Right cardiac atrium (tissue), 5 donors: ENCODE results near the gene RPL13. TPM values are rescaled to one million over a fixed set of nuclear protein-coding genes. Genes with fewer than 3 reads are reported as not detected.

Experiments used
- ATAC-seq, 2 donors: fragments of 200-7000 bp; cut with Tn5 transposase; one replicate each; pipeline versions ENCODE4 v1.8.0 to v1.9.1; 2020; ENCODE audit warnings: moderate library complexity in 2 of 2, mild to moderate bottlenecking in 1 of 2
- DNase-seq, 3 donors: peaks; one replicate each; pipeline ENCODE4 v3.0.0-alpha.2; 2020
- H3K27ac ChIP-seq: one replicate; pipeline ENCODE4 v1.5.1; 2013; ENCODE audit warnings: mild to moderate bottlenecking, low read length, control low read depth, moderate library complexity
- H3K27me3 ChIP-seq: one replicate; pipeline ENCODE4 v1.6.1; 2013; ENCODE audit not compliant: control insufficient read depth, insufficient read depth
- H3K4me1 ChIP-seq: one replicate; pipeline ENCODE4 v1.6.1; 2013; ENCODE audit warnings: low read length; ENCODE audit not compliant: control insufficient read depth, insufficient read depth
- H3K4me3 ChIP-seq: one replicate; pipeline ENCODE4 v1.5.1; 2013; ENCODE audit warnings: low read length, control low read depth
- H3K9me3 ChIP-seq: one replicate; pipeline ENCODE4 v1.6.1; 2013; ENCODE audit warnings: low read length; ENCODE audit not compliant: control insufficient read depth
- WGBS: extraction: QIAGEN DNeasy Blood & Tissue Kit; methylation state at CpG from one replicate; pipeline ENCODE4 v1.1.7; 2013; 5-methylcytosine and 5-hydroxymethylcytosine counted together
- intact Hi-C, 4 donors: fragments of 100-400 bp; cut with DNase I; formaldehyde crosslinking; loops; one replicate each; pipeline versions ENCODE4 v1.11.0 to v1.14.0; 2022 to 2023
- polyA plus RNA-seq: library from polyadenylated mRNA; stranded (reverse); fragments of 200-250 nt; gene quantifications from one replicate; pipeline ENCODE4 v1.2.3, GENCODE V29; 2013
- total RNA-seq, 4 donors: library from RNA; stranded (reverse); fragmentation: NEBNext Ultra II Directional; extraction: Animal tissue kit (Norgen Biotek cat#: 25700); gene quantifications; one replicate each; pipeline ENCODE4 v1.2.1, GENCODE V29; 2021
- donor health status: healthy with polysubstance abuse.
- donor health status: DM: no; HTN: yes; CAD: no.
- donor health status: DM: no; HTN: no; CAD: no.
- donor health status: DM: no; HTN: yes; CAD: no; lungs with severe emphysema.
- donor health status: DM: yes; HTN: yes; CAD: no.

The RPL13 gene
- total and polyA plus RNA-seq, 5 donors: 1,148 to 3,185 (median 1,318) TPM

DNA sequence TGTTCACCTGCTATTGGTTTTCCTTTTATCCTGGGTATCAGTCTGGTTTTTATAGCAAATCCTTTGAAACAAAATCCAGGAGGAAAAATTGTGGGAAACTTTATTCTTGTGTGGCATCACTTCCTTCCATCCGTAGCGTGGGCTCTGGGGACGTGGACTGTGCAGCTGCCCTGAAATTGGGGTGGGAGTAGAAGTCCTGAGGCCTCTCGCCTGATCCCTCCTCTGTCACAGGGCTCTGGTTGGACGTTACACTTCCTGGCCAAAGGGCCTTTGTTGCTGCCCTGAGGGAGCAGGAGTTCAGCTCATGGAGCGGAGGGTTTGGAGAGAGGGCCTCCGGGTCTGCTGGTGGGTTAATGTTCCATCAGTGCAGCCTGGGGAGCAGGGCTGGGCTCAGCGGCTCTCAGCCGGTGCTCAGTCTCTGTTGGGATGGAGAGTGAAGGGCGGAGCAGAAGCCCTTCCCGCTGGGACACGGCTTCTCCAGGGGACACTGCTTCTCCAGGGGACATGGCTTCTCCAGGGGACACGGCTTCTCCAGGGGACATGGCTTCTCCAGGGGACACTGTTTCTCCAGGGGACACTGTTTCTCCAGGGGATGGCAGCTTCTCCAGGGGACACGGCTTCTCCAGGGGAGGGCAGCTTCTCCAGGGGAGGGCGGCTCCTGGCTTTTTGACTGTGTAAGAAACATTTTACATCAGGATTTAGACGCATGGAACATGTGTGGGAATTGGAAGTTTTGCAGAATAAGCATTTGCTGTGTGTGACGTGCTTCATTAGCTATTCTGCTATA lies 15.2 kb upstream of the RPL13 start:
- Histone ChIP-seq H3K9me3 (no peaks in the 10 kb centered on the region), H3K4me1 (no peaks in the 10 kb centered on the region), H3K27ac (no peak overlapping the region), H3K4me3 (no peak overlapping the region), H3K27me3 (no peaks in the 10 kb centered on the region)
- 89% methylated on average over 17 of the region's 17 CpGs for WGBS
- ATAC-seq: no peak
- DNase-seq: no peak
- intact Hi-C loops: no loop called here

- H3K27me3 ChIP-seq: no peaks in the 10 kb centered on the region
- H3K4me1 ChIP-seq: no peaks in the 10 kb centered on the region
- H3K27ac ChIP-seq: no peak overlapping the region
- no peak for ATAC-seq
- H3K4me3 ChIP-seq: no peak overlapping the region
- intact Hi-C loops: no loop called here
- no peaks in the 10 kb centered on the region for H3K9me3 ChIP-seq
- DNase-seq: no peak
- 96% methylated on average over 26 of the region's 26 CpGs for WGBS
These were observed 14.5 kb upstream of the RPL13 start for GRCh38 chr16:89545831-89546574.

GRCh38 chr16:89546781-89547180 lies 13.7 kb upstream of the RPL13 start:
- intact Hi-C loops: no loop called here
- Histone ChIP-seq H3K27ac (no peak overlapping the region), H3K27me3 (no peaks in the 10 kb centered on the region), H3K4me1 (no peaks in the 10 kb centered on the region), H3K4me3 (no peak overlapping the region), H3K9me3 (no peaks in the 10 kb centered on the region)
- ATAC-seq: no peak
- no peak for DNase-seq
- 89% methylated on average over 19 of the region's 19 CpGs for WGBS

GRCh38 chr16:89547291-89547690 lies 13.2 kb upstream of the RPL13 start:
- WGBS: 94% methylated on average over 17 of the region's 17 CpGs
- ATAC-seq (no peak), DNase-seq (no peak)
- intact Hi-C loops: no loop called here
- Histone ChIP-seq H3K4me1 (no peaks in the 10 kb centered on the region), H3K4me3 (no peak overlapping the region), H3K9me3 (no peaks in the 10 kb centered on the region), H3K27ac (no peak overlapping the region), H3K27me3 (no peaks in the 10 kb centered on the region)

DNA sequence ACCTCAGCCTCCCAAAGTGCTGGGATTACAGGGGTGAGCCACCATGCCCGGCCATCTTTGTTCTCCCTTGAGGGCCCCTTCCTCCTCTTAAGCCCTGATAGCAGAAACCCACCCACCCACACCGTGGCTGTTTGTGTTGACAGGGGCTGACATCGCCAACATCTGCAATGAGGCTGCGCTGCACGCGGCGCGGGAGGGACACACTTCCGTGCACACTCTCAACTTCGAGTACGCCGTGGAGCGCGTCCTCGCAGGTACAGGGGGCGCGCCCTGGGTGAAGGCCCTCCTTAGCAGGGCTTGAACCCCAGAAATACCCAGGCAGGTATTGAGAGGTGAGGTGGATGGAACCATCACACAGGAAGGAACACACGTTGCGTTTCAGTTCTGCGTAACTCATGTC lies 12.6 kb upstream of the RPL13 start:
- H3K27me3 ChIP-seq: no peaks in the 10 kb centered on the region
- intact Hi-C loops: no loop called here
- H3K9me3 ChIP-seq: no peaks in the 10 kb centered on the region
- no peak overlapping the region for H3K27ac ChIP-seq
- DNase-seq: no peak
- no peaks in the 10 kb centered on the region for H3K4me1 ChIP-seq
- 96% methylated on average over 20 of the region's 20 CpGs for WGBS
- no peak overlapping the region for H3K4me3 ChIP-seq
- ATAC-seq: no peak

- intact Hi-C loops: no loop called here
- 88% methylated on average over 28 of the region's 28 CpGs for WGBS
- Histone ChIP-seq H3K4me1 (no peaks in the 10 kb centered on the region), H3K27me3 (no peaks in the 10 kb centered on the region), H3K4me3 (no peak overlapping the region), H3K9me3 (no peaks in the 10 kb centered on the region), H3K27ac (no peak overlapping the region)
- DNase-seq (no peak), ATAC-seq (no peak)
These were observed 12.0 kb upstream of the RPL13 start for GRCh38 chr16:89548344-89549006.

- 91% methylated on average over 10 of the region's 10 CpGs for WGBS
- intact Hi-C loops: no loop called here
These were observed 11.3 kb upstream of the RPL13 start for GRCh38 chr16:89549007-89549700.

DNA sequence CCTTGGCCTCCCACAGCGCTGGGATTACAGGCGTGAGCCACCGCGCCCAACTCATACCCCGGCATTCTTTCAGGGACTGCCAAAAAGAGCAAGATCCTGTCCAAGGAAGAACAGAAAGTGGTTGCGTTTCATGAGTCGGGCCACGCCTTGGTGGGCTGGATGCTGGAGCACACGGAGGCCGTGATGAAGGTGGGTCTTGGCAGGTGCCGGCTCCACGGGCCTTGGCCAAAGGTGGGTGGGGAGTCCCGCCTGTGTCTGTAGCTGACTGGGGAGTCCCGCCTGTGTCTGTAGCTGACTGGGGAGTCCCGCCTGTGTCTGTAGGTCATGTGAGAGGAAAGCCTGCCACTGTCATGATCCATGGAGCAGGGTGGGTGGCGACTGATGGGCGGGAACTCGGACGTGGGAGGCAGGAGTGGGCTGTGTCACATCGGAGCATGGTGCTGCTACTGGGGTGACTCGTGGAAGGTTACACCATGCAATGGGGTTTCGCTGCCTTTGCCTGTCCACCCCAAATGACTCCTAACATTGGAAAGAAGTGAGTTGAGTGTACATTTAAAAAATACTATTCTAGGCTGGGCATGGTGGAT lies 10.0 kb upstream of the RPL13 start:
- Histone ChIP-seq H3K27me3 (no peaks in the 10 kb centered on the region), H3K4me3 (no peak overlapping the region), H3K27ac (no peak overlapping the region), H3K9me3 (no peaks in the 10 kb centered on the region), H3K4me1 (no peaks in the 10 kb centered on the region)
- DNase-seq (no peak), ATAC-seq (no peak)
- intact Hi-C loops: no loop called here
- 89% methylated on average over 22 of the region's 22 CpGs for WGBS

More at GRCh38 chr16:89549007-89549700, 11.3 kb upstream of the RPL13 start:
- Histone ChIP-seq H3K9me3 (no peaks in the 10 kb centered on the region), H3K4me1 (no peaks in the 10 kb centered on the region), H3K4me3 (no peak overlapping the region), H3K27me3 (no peaks in the 10 kb centered on the region), H3K27ac (no peak overlapping the region)
- ATAC-seq: no peak
- DNase-seq: no peak

GRCh38 chr16:89552329-89552728 lies 8.2 kb upstream of the RPL13 start:
- WGBS: 95% methylated on average over 22 of the region's 22 CpGs
- ATAC-seq (no peak), DNase-seq (no peak)
- intact Hi-C loops: no loop called here
- Histone ChIP-seq H3K9me3 (no peaks in the 10 kb centered on the region), H3K27me3 (no peaks in the 10 kb centered on the region), H3K4me3 (no peak overlapping the region), H3K4me1 (no peaks in the 10 kb centered on the region), H3K27ac (no peak overlapping the region)

- H3K27me3 ChIP-seq: no peaks in the 10 kb centered on the region
- no peak overlapping the region for H3K4me3 ChIP-seq
- intact Hi-C loops: no loop called here
- no peak overlapping the region for H3K27ac ChIP-seq
- no peaks in the 10 kb centered on the region for H3K9me3 ChIP-seq
- 86% methylated on average over 13 of the region's 13 CpGs for WGBS
- DNase-seq (no peak), ATAC-seq (no peak)
- H3K4me1 ChIP-seq: no peaks in the 10 kb centered on the region
These were observed 7.6 kb upstream of the RPL13 start for GRCh38 chr16:89552913-89553312.
